ENCODE measurements around the gene RAB4B.
"Not testable (repeated sequence)": the region's sequence is repeated elsewhere in the genome, so short reads cannot be mapped to it uniquely, and the experiment has no call there.

The RAB4B gene

DNA sequence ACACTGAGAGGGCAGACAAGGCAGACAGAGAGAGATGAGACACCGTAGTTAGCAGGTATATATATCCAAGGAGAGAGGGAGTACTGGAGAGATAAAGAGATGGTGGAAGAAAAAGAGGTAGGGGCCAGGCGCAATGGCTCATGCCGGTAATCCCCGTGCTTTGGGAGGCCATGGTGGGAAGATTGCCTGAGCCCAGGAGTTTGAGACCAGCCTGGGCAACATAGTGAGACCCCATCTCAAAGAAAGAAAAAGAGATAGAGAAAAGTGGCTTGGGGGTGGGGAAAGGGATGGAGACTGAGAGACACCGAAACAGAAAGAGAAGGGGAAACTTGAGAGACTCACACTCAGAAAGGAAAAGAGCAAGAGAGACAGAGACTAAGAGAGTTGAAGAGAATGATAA lies 2.5 kb downstream of the RAB4B start:
- no peak for DNase-seq (ENCODE audit: low read depth)

DNA sequence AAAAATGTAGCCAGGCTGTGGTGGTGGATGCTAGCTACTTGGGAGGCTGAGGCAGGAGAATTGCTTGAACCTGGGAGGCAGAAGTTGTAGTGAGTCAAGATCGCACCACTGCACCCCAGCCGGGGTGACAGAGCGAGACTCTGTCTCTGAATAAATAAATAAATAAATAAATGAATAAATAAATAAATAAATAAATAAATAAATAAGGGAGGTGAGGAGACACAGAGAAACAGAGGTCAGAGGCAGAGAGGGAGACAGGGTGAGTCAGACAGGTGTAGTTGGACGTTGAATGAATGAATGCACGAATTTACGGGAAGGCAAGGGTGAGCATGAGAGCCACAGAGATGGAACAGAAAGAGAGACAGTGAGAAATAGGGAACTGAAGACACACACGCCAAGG lies 3.1 kb downstream of the RAB4B start:
- no peak for DNase-seq (ENCODE audit: low read depth)

DNA sequence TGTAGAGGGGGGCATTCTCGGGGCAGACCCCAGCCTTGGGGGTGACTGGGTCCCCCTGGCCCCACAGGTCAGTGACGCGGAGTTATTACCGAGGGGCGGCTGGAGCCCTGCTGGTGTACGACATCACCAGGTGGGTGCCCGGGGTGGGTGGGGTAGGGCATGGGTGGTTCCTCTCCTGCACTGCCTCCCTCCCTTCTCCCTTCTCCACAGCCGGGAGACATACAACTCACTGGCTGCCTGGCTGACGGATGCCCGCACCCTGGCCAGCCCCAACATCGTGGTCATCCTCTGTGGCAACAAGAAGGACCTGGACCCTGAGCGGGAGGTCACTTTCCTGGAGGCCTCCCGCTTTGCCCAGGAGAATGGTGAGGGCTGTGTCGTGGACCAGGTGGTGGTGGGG lies 5.7 kb downstream of the RAB4B start:
- DNase-seq (ENCODE audit: low read depth), result no peak

DNA sequence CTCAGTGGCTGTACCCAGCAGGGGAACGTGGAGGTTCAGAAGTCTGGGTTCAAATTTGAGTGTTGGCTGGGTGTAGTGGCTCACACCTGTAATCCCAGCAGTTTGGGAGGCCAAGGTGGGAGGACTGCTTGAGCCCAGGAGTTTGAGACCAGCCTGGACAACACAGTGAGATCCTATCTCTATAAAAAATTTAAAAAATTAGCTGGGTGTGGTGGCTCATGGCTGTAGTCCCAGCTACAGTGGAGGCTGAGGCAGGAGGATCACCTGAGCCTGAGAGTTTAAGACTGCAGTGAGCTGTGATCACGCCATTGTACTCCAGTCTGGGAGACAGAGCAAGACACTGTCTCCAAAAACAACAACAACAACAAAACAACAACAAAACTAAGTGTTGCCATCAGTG lies 6.1 kb downstream of the RAB4B start:
- not testable (repeated sequence) for DNase-seq (ENCODE audit: low read depth)

DNA sequence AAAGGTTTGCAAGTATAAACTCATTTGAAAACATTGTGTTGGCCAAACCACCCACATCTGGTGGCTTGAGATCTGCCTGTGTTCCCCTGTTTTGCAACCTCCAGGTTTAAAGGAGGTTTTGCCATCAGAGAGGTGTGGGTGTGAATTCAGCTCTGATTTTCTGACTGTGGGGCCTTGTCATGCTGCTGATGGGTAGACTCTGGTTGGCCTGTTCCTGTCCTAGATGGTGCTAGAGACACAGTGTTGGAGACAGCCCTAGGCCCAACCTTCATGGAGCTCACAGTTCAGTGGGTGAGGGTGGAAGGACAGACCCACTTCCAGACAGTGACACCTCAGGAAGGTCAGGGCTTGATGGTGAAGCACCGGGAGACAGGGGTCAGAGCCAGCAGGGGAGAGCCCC lies 7.5 kb downstream of the RAB4B start:
- no peak for DNase-seq (ENCODE audit: low read depth)

DNA sequence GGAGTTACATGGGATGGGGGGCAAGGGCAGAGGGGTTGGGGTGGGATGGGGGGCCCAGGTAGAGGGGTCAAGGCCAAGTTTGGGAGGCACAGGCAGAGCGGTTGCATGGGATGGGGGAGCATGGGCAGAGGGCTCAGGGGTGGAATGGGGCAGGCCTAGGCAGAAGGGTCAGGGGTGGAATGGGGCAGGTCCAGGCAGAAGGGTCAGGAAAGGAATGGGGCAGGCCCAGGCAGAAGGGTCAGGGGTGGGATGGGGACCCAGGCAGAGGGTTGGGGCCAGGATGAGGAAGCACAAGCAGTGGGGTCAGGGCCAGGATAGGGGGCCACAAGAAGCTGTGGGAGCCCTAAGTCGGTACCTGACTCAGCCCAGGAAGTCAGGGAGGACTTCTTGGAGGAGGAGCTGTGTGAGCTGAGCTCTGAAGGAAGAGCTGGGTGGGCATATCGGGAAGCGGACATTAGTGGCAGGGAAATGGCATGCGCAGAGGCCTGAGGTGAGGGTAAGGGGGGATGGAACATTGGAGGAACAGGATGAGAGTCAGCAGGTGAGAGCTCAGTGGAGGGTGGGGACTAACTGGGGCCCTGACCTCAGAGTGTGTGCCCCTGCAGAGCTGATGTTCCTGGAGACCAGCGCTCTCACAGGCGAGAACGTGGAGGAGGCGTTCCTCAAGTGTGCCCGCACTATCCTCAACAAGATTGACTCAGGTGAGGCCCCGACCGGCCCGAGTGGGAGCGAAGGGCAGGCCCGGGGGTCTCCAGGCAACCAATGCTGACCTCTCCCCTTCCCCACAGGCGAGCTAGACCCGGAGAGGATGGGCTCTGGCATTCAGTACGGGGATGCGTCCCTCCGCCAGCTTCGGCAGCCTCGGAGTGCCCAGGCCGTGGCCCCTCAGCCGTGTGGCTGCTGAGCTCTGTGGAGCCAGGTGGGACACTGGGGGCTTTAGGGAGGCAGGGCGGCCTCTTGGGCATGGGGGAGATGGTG lies 8.3 kb downstream of the RAB4B start:
- DNase-seq (ENCODE audit: low read depth), result no peak

DNA sequence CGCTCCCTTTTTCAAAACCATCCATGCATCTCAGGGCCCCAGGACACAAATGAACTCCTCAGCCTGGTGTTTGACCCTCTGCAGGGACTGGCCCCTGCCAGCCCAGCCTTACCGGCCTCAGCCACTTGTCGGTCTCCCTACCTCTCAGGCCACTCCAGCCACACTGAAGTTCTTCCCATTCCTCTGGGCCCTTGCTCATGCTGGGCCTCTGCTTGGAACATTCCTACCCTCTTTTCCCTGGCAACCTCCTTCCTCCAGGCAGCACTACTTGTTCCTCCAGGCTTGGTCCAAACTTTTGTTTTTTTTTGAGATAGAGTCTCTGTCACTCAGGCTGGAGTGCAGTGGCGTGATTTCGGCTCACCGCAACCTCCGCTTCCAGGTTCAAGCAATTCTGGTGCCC lies 13.3 kb downstream of the RAB4B start:
- no peak for DNase-seq (ENCODE audit: low read depth)

DNA sequence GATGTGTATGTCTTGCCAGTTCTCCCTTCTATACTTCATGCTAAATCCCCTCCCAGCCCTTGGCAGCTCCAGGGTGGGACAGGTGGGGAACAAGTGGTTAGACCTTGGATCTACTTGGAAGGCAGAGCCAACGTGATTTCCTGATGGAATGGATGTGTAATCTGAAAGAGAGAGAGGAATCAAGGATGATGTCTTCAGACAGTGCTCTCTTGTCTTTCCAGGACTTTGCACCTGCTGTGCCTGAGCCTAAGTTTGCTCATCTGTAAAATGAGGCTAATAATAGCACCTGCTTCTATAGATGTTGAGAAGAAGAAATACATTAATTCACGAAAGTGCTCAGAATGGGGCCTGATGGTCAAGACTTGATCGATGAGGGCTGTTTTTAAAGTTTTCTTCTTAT lies 13.9 kb downstream of the RAB4B start:
- no peak for DNase-seq (ENCODE audit: low read depth)

DNA sequence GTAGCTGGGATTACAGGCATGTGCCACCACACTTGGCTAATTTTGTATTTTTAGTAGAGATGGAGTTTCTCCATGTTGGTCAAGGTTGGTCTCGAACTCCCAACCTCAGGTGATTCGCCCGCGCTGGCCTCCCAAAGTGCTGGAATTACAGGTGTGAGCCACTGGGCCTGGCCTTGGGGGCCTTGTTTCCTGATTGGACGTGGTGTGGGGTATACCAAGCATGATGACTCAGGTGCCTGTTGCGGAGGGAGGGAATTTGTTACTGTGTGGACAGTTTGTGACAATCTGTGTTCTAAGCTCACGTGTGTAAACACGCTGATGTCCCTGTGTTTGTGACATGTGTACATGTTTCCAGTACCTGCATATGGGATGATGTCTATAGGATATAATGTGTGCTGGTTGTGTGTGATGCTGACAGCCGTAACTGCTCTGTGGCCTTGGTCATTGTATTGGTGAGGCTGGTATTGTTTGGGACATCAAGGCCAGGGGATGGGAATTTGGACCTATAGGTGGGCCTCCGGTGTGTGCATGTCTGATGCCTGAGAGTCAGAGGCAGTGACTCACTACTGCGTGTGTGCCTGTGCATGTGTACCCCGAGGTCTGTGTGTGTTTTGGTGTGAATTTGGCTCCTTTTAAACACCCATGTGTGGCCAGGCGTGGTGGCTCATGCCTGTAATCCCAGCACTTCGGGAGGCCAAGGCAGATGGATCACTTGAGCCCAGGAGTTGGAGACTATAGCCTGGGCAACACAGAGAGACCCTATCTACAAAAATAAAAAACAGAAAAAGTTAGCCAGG lies 19.3 kb downstream of the RAB4B start:
- no peak for DNase-seq (ENCODE audit: low read depth)

DNA sequence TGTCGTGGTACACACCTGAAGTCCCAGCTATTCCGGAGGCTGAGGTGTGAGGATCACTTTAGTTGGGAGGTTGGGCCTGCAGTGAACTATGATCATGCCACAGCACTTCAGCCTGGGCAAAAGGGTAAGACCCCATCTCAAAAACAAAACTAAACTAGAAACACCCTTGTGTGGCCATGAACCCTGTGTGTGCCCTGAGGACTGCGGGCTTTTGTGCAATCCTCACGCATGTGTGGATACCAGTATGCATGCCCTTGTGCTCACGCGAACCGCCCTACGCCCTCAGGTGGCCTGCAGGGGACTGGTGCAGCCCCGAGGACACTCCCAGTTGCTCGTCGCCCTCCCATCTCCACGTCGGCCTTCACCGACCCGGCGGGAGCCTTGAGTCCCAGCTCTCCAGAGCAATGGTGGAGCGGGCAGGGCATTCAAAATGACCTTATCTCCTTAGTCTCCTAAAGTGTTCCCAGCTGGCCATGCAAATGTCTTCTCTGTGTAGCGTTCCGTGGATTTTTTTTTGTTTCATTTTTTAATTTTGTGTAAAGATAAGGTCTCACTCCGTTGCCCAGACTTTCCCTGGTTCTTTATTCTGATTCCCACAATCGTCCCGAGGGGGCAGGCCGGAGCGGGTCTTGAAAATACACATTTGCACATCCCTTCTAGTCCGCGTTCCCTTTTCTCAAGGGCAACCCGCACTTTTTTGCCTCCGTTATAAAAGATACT lies 20.1 kb downstream of the RAB4B start:
- no peak for DNase-seq (ENCODE audit: low read depth)

DNA sequence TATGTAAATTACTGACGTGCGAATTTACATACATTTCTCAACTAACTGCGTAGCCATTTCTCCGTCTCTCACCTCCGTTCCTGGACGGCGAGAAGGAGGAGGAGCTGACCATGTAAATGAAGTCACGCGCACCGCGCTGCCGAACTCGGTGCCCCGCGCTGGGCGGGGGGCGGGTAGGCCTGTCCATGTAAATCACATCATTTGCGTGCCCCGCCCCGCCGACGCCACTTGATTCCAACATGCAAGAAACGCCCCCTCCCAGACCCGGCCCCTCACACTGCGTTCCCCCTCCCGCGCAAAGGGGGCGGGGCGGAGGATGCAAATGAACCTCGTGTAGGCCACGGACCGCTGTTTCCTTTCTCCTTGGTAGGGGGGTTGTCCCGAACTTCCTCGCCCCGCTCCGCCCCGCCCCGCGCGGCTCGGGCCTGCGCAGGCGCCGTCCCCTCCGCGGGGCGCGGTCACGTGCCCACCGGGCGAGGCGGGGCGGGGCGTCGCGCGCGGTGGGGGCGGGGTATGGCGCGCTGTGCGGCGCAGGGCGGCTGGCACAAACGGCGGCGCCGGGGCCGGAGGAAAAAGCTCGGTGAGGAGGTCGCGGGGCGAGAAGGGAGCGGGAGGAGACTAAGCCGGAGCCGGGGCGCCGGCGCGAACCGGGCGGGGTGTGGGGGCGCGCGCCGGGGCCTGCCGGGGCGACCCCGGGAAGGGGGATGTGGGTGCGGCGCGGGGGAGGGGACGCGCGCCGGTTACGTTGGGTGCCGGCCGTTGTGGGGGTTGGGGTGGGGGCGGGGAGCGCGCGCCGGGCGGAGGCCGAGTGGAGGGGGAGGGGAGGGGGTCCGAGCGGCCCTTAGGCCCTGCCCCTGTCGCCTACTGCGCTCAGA lies 20.9 kb downstream of the RAB4B start, which contains the start of gene EGLN2:
TSS of gene EGLN2 (plus strand) at position 509 of the 875 bp plus-strand sequence. CDS start 1,382 bp downstream, outside the sequence.
- peak; percentile 100 for DNase-seq (ENCODE audit: low read depth)

DNA sequence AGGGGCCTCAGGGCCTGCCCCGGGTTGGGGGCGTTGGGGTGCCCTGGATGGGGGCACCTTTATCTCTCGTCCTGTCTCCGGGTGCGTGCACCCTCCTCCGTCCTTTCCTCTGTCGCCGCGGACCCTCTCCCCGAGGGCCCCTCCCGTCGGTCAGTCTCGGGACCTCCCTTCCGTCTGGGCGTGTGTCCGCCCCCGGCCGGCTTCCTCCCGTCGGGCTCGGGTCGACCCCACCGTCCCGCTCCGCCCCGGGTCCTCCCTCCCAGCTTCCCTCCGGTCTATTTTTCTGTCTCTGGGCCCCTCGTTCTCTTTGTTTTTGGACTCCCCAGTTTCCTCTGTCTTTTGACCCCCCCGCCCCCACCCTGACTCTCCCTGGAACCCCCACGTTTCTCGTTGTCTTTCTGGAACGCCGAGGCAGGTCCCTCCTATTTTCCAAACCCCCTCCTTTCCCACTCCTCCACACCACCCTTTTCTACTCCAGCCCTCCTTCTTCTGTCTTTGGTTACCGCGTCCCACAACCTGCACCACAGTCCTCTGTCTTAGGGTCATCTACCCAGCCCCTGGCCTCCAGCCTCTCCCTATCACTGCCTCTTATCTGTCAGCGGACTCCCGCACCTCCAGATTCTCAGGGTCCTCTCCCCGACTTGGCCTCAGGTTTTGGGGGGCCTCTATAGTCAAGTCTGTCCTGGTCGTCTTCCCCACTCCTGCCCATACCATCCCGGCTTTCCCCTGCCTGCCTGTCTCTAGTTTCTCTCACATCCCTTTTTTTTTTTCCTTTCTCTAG lies 21.7 kb downstream of the RAB4B start:
- no peak for DNase-seq (ENCODE audit: low read depth)

DNA sequence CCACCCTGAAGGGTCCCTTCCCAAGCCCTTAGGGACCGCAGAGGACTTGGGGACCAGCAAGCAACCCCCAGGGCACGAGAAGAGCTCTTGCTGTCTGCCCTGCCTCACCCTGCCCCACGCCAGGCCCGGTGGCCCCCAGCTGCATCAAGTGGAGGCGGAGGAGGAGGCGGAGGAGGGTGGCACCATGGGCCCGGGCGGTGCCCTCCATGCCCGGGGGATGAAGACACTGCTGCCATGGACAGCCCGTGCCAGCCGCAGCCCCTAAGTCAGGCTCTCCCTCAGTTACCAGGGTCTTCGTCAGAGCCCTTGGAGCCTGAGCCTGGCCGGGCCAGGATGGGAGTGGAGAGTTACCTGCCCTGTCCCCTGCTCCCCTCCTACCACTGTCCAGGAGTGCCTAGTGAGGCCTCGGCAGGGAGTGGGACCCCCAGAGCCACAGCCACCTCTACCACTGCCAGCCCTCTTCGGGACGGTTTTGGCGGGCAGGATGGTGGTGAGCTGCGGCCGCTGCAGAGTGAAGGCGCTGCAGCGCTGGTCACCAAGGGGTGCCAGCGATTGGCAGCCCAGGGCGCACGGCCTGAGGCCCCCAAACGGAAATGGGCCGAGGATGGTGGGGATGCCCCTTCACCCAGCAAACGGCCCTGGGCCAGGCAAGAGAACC lies 22.4 kb downstream of the RAB4B start:
- DNase-seq (ENCODE audit: low read depth), result no peak

DNA sequence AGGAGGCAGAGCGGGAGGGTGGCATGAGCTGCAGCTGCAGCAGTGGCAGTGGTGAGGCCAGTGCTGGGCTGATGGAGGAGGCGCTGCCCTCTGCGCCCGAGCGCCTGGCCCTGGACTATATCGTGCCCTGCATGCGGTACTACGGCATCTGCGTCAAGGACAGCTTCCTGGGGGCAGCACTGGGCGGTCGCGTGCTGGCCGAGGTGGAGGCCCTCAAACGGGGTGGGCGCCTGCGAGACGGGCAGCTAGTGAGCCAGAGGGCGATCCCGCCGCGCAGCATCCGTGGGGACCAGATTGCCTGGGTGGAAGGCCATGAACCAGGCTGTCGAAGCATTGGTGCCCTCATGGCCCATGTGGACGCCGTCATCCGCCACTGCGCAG lies 22.9 kb downstream of the RAB4B start:
- DNase-seq (ENCODE audit: low read depth), result no peak

DNA sequence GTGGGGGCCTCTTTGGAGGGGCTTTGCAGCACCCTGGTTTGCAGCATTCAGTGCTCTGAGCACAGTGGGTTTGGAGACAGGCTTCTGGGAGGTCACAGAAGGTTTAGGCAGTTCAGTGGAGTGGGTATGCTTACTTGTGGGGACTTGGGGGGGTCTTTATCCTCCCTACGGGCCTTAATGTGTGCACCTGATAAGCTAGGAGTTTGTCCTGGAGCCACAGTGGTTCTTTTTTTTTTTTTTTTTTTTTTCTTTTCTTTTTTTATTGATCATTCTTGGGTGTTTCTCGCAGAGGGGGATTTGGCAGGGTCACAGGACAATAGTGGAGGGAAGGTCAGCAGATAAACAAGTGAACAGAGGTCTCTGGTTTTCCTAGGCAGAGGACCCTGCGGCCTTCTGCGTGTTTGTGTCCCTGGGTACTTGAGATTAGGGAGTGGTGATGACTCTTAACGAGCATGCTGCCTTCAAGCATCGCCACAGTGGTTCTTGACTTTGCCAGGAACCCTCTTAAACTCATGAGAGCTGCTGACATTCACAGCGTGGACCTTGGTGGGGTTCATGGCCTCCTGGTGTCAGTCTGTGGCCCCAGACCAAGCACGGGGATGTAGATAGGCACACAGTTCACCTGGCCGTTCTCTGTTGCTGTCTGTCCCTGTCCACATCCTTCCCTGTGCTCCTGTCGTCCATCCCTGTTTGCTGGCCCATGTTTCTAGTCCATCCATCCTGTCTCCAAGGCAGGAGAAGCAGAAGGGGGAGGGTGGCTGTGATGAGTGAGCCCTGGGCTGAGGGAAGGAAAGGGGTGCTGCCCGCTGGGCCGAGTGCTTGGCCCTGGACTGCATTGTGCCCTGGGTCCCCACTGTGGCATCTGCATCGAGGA lies 23.6 kb downstream of the RAB4B start:
- no peak for DNase-seq (ENCODE audit: low read depth)

DNA sequence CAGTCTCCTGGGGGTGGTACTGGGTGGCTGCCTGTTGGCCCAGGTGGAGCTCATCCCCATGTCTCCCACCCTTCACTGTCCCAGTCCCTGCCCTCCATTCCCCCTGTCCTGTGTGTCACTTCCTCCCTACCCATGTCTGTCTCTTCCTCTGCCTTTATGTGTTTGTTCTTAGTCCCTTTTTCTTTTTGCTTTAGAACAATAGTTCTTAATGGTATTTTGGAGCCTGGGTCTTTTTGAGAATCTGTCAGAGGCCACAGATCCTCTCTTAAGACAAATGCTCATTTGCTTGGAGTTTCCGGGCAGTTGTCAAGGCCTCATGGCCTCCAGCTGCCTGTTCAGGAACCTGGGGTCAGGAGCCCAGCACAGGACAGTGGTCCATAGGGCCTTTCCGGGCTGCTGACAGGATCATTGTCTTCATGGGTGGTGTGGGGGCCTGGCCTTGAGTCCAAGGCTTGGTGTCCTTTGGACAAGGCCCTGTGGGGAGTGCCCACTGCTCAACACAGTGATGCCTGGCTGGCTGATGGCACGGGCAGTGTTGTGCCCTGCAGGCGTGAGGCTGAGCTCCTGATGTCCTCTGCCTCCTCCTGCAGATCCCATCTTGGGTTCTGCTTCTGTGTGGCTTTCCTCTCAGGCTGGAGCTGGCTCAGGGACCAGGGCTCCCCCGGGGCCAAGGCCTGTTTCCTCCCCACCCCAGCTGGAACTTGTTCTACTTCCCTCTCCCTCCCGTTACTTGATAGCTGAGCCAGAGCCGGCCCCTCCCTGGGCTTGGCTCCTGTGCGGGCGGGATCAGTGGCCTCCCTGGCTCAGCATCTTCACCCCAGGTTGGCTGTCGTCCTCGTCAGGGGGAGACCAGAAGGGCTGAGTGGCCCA lies 24.5 kb downstream of the RAB4B start:
- no peak for DNase-seq (ENCODE audit: low read depth)

DNA sequence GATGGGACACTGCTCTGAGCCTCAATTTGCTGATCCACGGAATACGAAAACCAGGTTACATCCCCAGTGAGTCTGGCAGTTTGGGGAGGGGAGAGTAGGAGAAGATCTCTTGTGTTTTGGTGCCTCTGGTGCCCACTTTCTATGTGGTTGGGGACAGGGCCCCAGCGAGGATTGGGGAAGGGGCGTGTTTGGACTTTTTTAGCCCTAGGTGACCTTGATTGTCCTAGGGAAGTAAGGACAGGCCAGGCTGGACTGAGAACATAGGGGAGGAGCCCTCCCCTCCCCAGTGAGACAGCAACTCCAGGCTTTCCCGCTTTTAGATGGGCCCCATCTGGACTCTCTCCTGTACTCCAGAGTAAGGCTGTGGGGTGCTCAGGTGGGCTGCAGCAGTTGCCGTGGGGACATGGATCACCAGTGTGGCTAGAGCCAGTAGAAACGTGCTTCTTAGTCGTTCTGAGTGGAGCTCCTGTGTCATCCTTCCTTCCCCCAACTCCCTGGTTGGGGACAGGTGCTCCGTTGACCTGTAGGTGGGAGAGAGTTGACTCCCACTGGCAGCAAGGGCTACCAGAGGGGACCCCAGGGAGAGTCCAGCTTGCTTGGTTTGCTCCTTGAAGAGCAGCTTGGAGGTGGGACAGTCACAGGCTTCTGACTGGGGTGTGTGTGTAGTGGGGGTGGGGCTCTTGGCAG lies 25.3 kb downstream of the RAB4B start:
- DNase-seq (ENCODE audit: low read depth), result no peak

Data from stromal cell of bone marrow (primary cell).